ENCODE results near the gene RGS21.
"Not testable (repeated sequence)": the region's sequence is repeated elsewhere in the genome, so short reads cannot be mapped to it uniquely, and the experiment has no call there.

RGS21 gene

GRCh38 chr1:192316942-192317450, at the start of gene RGS21:
Gene RGS21 (plus strand): TSS chr1:192316992. CDS start chr1:192343037, 26,045 bp downstream.
- H3K9me3 Mint-ChIP-seq, result no peaks in the 10 kb centered on the region
- ATAC-seq, result no peak
- H3K4me3 Mint-ChIP-seq, result no peak within 1 kb of the TSS
- no peak within 1 kb of the TSS for H3K27ac Mint-ChIP-seq
- DNase-seq, result no peak
- no peaks in the 10 kb centered on the region for H3K36me3 Mint-ChIP-seq (ENCODE audit: low read depth)
- no peaks in the 10 kb centered on the region for H3K27me3 Mint-ChIP-seq
- no peaks in the 10 kb centered on the region for H3K4me1 Mint-ChIP-seq

- DNase-seq (no peak), ATAC-seq (no peak)
- Mint-ChIP-seq H3K27me3 (no peaks in the 10 kb centered on the region), H3K9me3 (no peaks in the 10 kb centered on the region), H3K4me3 (no peak overlapping the region), H3K27ac (no peak overlapping the region), H3K36me3 (ENCODE audit: low read depth) (no peaks in the 10 kb centered on the region), H3K4me1 (no peaks in the 10 kb centered on the region)
Measured at GRCh38 chr1:192268468-192269052, 48.2 kb upstream of the RGS21 start.

- Mint-ChIP-seq H3K27ac (no peak overlapping the region), H3K36me3 (ENCODE audit: low read depth) (no peaks in the 10 kb centered on the region)
Measured at GRCh38 chr1:192270398-192270797, 46.4 kb upstream of the RGS21 start.

GRCh38 chr1:192272732-192273131, 44.1 kb upstream of the RGS21 start:
- H3K27ac Mint-ChIP-seq, result no peak overlapping the region

More at GRCh38 chr1:192270398-192270797, 46.4 kb upstream of the RGS21 start:
- Mint-ChIP-seq H3K9me3 (no peaks in the 10 kb centered on the region), H3K27me3 (no peaks in the 10 kb centered on the region), H3K4me1 (no peaks in the 10 kb centered on the region), H3K4me3 (no peak overlapping the region)
- no peak for ATAC-seq
- no peak for DNase-seq

GRCh38 chr1:192274588-192274987, 42.2 kb upstream of the RGS21 start:
- Mint-ChIP-seq H3K9me3 (no peaks in the 10 kb centered on the region), H3K36me3 (ENCODE audit: low read depth) (no peaks in the 10 kb centered on the region), H3K4me1 (no peaks in the 10 kb centered on the region), H3K27me3 (no peaks in the 10 kb centered on the region), H3K27ac (no peak overlapping the region), H3K4me3 (no peak overlapping the region)
- ATAC-seq, result no peak
- no peak for DNase-seq

More at GRCh38 chr1:192272732-192273131, 44.1 kb upstream of the RGS21 start:
- Mint-ChIP-seq H3K9me3 (no peaks in the 10 kb centered on the region), H3K36me3 (ENCODE audit: low read depth) (no peaks in the 10 kb centered on the region), H3K4me1 (no peaks in the 10 kb centered on the region), H3K4me3 (no peak overlapping the region), H3K27me3 (no peaks in the 10 kb centered on the region)
- no peak for ATAC-seq
- no peak for DNase-seq

GRCh38 chr1:192277635-192278034, 39.2 kb upstream of the RGS21 start:
- Mint-ChIP-seq H3K4me1 (no peaks in the 10 kb centered on the region), H3K27ac (no peak overlapping the region), H3K9me3 (peaks cover 4% of the 10 kb centered on the region), H3K36me3 (ENCODE audit: low read depth) (no peaks in the 10 kb centered on the region), H3K4me3 (no peak overlapping the region), H3K27me3 (no peaks in the 10 kb centered on the region)
- DNase-seq (no peak), ATAC-seq (no peak)

- DNase-seq, result no peak
- Mint-ChIP-seq H3K27me3 (no peaks in the 10 kb centered on the region), H3K9me3 (peaks cover 26% of the 10 kb centered on the region), H3K27ac (no peak overlapping the region), H3K36me3 (ENCODE audit: low read depth) (no peaks in the 10 kb centered on the region), H3K4me1 (no peaks in the 10 kb centered on the region), H3K4me3 (no peak overlapping the region)
- ATAC-seq, result no peak
Measured at GRCh38 chr1:192284927-192285326, 31.9 kb upstream of the RGS21 start.

GRCh38 chr1:192303029-192303428, 13.8 kb upstream of the RGS21 start:
- Mint-ChIP-seq H3K27me3 (no peaks in the 10 kb centered on the region), H3K9me3 (peaks cover 8% of the 10 kb centered on the region), H3K27ac (no peak overlapping the region), H3K4me1 (no peaks in the 10 kb centered on the region), H3K36me3 (ENCODE audit: low read depth) (no peaks in the 10 kb centered on the region), H3K4me3 (no peak overlapping the region)
- DNase-seq (no peak), ATAC-seq (no peak)

- not testable (repeated sequence) for ATAC-seq; H3K27ac Mint-ChIP-seq; H3K4me3 Mint-ChIP-seq; DNase-seq; H3K9me3 Mint-ChIP-seq; H3K27me3 Mint-ChIP-seq; H3K36me3 Mint-ChIP-seq (ENCODE audit: low read depth); H3K4me1 Mint-ChIP-seq
Measured at GRCh38 chr1:192308314-192308713, 8.5 kb upstream of the RGS21 start.

- Mint-ChIP-seq H3K4me3 (no peak overlapping the region), H3K27ac (no peak overlapping the region), H3K27me3 (no peaks in the 10 kb centered on the region), H3K9me3 (peaks cover 8% of the 10 kb centered on the region), H3K36me3 (ENCODE audit: low read depth) (no peaks in the 10 kb centered on the region), H3K4me1 (no peaks in the 10 kb centered on the region)
- DNase-seq (no peak), ATAC-seq (no peak)
Measured at GRCh38 chr1:192311281-192311680, 5.5 kb upstream of the RGS21 start.

GRCh38 chr1:192327997-192328396, 11.2 kb downstream of the RGS21 start:
- ATAC-seq (no peak), DNase-seq (no peak)
- Mint-ChIP-seq H3K27ac (no peak overlapping the region), H3K27me3 (no peaks in the 10 kb centered on the region), H3K4me1 (no peaks in the 10 kb centered on the region), H3K4me3 (no peak overlapping the region), H3K9me3 (no peaks in the 10 kb centered on the region), H3K36me3 (ENCODE audit: low read depth) (no peaks in the 10 kb centered on the region)

- Mint-ChIP-seq H3K4me1 (no peaks in the 10 kb centered on the region), H3K27me3 (no peaks in the 10 kb centered on the region), H3K36me3 (ENCODE audit: low read depth) (no peaks in the 10 kb centered on the region), H3K27ac (no peak overlapping the region), H3K9me3 (no peaks in the 10 kb centered on the region), H3K4me3 (no peak overlapping the region)
- DNase-seq, result no peak
- no peak for ATAC-seq
Measured at GRCh38 chr1:192342842-192343241, 26.1 kb downstream of the RGS21 start.

- ATAC-seq, result no peak
- H3K4me1 Mint-ChIP-seq, result no peaks in the 10 kb centered on the region
- no peaks in the 10 kb centered on the region for H3K27me3 Mint-ChIP-seq
- DNase-seq, result no peak
- no peak overlapping the region for H3K27ac Mint-ChIP-seq
- H3K4me3 Mint-ChIP-seq, result no peak overlapping the region
- no peaks in the 10 kb centered on the region for H3K36me3 Mint-ChIP-seq (ENCODE audit: low read depth)
- no peaks in the 10 kb centered on the region for H3K9me3 Mint-ChIP-seq
Measured at GRCh38 chr1:192343344-192343743, 26.6 kb downstream of the RGS21 start.

GRCh38 chr1:192349314-192349713, 32.5 kb downstream of the RGS21 start:
- ATAC-seq (no peak), DNase-seq (no peak)
- Mint-ChIP-seq H3K9me3 (no peaks in the 10 kb centered on the region), H3K36me3 (ENCODE audit: low read depth) (no peaks in the 10 kb centered on the region), H3K27ac (no peak overlapping the region), H3K4me3 (no peak overlapping the region), H3K4me1 (no peaks in the 10 kb centered on the region), H3K27me3 (no peaks in the 10 kb centered on the region)

GRCh38 chr1:192350356-192350755, 33.6 kb downstream of the RGS21 start:
- DNase-seq (no peak), ATAC-seq (no peak)
- no peaks in the 10 kb centered on the region for H3K9me3 Mint-ChIP-seq
- H3K27ac Mint-ChIP-seq, result no peak overlapping the region
- no peaks in the 10 kb centered on the region for H3K27me3 Mint-ChIP-seq
- H3K4me1 Mint-ChIP-seq, result no peaks in the 10 kb centered on the region
- H3K36me3 Mint-ChIP-seq (ENCODE audit: low read depth), result no peaks in the 10 kb centered on the region
- H3K4me3 Mint-ChIP-seq, result no peak overlapping the region

- Mint-ChIP-seq H3K4me3 (no peak overlapping the region), H3K4me1 (no peaks in the 10 kb centered on the region), H3K27ac (no peak overlapping the region), H3K36me3 (ENCODE audit: low read depth) (no peaks in the 10 kb centered on the region), H3K9me3 (no peaks in the 10 kb centered on the region), H3K27me3 (no peaks in the 10 kb centered on the region)
- no peak for DNase-seq
- ATAC-seq, result no peak
Measured at GRCh38 chr1:192351550-192351949, 34.8 kb downstream of the RGS21 start.

All from activated naive CD8-positive, alpha-beta T cell treated with anti-CD3 and anti-CD28 coated beads, Interleukin-2, amount 50 U/mL, for 24 hours (primary cell).